Measurements from ENCODE around the gene COL2A1. TPM values are rescaled to one million over a fixed set of nuclear protein-coding genes. Genes with fewer than 3 reads are reported as not detected.

Gene COL2A1
- total RNA-seq, 1 experiment from 2014 or later = 0.50 TPM

DNA sequence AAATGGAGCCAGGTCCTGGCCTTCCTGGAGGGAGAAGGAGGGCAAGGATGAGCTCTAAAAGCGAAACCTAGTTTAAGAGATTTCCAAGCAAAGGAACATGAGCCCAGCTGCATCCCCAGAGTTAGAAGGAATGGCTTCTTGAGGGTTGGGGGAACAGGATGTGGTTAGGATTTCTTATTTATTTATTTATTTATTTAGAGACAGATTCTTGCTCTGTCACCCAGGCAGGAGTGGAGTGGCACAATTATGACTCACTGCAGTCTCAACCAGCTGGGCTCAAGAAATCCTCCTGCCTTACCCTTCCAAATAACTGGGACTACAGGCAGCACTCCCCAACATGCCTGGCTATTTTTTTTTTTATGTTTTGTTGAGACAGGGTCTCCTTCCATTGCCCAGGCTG, 66.2 kb downstream of the COL2A1 start:
- TF ChIP-seq, protein P1, sequence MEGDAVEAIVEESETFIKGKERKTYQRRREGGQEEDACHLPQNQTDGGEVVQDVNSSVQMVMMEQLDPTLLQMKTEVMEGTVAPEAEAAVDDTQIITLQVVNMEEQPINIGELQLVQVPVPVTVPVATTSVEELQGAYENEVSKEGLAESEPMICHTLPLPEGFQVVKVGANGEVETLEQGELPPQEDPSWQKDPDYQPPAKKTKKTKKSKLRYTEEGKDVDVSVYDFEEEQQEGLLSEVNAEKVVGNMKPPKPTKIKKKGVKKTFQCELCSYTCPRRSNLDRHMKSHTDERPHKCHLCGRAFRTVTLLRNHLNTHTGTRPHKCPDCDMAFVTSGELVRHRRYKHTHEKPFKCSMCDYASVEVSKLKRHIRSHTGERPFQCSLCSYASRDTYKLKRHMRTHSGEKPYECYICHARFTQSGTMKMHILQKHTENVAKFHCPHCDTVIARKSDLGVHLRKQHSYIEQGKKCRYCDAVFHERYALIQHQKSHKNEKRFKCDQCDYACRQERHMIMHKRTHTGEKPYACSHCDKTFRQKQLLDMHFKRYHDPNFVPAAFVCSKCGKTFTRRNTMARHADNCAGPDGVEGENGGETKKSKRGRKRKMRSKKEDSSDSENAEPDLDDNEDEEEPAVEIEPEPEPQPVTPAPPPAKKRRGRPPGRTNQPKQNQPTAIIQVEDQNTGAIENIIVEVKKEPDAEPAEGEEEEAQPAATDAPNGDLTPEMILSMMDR (IDR thresholded peaks at IDR 0.05; ENCODE audit: unreplicated experiment) = no peak
- no peaks in the 10 kb centered on the region for H3K36me3 Mint-ChIP-seq (ENCODE audit: insufficient read depth, unreplicated experiment)
- H3K4me3 Mint-ChIP-seq (ENCODE audit: low read depth, unreplicated experiment) = no peak overlapping the region
- H3K27me3 Mint-ChIP-seq (ENCODE audit: unreplicated experiment) = peaks cover 9% of the 10 kb centered on the region
- H3K9me3 Mint-ChIP-seq (ENCODE audit: low read depth, unreplicated experiment) = no peaks in the 10 kb centered on the region
- BruUV-seq (replicated peaks) = no TSS peak
- CTCF ChIA-PET = interaction anchor here (1.2 kb wide), 1 partner anchor 38 kb away, joined by 3 read pairs; no protein-coding TSS in a partner anchor
- intact Hi-C loops (cut with micrococcal nuclease; ENCODE audit: unreplicated experiment) = no loop called here
- DNase-seq = no peak
- no peak overlapping the region for H3K27ac Mint-ChIP-seq (ENCODE audit: unreplicated experiment)
- no peaks in the 10 kb centered on the region for H3K4me1 Mint-ChIP-seq (ENCODE audit: low read depth, unreplicated experiment)

DNA sequence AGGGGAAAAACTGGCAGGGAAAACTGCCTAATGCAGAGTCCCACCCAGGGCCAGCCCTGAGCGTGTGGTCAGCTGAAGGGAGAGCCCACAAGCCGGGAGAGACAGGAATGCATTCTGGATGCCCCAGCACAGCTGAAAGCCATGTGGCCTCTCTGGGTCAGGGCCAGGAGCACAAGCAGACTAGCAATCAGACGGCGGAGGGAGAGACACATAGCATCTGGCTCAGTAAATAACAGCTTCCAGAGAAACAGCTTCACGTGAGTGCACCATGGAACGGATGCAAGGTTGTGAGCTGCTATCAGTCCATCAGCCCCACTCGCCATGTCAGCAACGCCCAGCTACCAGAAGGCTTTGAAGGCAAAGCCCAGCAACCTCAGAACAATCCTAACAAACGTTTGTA, 69.1 kb downstream of the COL2A1 start:
- BruUV-seq (replicated peaks) = no TSS peak
- Mint-ChIP-seq H3K36me3 (ENCODE audit: insufficient read depth, unreplicated experiment) (no peaks in the 10 kb centered on the region), H3K27ac (ENCODE audit: unreplicated experiment) (no peak overlapping the region), H3K4me3 (ENCODE audit: low read depth, unreplicated experiment) (no peak overlapping the region), H3K4me1 (ENCODE audit: low read depth, unreplicated experiment) (no peaks in the 10 kb centered on the region), H3K27me3 (ENCODE audit: unreplicated experiment) (peaks cover 35% of the 10 kb centered on the region), H3K9me3 (ENCODE audit: low read depth, unreplicated experiment) (no peaks in the 10 kb centered on the region)
- intact Hi-C loops (cut with micrococcal nuclease; ENCODE audit: unreplicated experiment) = no loop called here
- TF ChIP-seq, protein P1 (IDR thresholded peaks at IDR 0.05; ENCODE audit: unreplicated experiment) = no peak
- CTCF ChIA-PET = interaction anchor here (0.6 kb wide), 1 partner anchor 1161 kb away, joined by 3 read pairs; no protein-coding TSS in a partner anchor
- DNase-seq = no peak

DNA sequence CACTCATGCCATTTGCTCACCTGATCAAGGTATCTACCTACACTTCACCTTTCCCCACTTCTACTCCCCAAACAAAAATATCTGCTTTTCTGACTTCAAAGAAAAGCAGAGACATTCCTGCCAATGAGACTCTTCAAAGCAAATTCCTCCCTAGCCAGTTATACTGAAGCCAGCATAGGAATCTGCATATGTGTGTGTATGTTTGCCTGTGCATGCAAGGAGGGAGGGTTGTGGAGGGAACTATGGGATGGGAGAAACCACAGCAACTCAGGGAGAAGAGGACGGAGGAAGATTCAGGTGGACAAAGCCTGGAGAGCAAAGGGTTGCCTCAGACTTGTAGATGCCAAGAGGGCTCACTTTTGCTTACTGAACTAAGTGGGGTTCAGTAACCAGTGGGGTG, 73.1 kb downstream of the COL2A1 start:
- Mint-ChIP-seq H3K27ac (ENCODE audit: unreplicated experiment) (no peak overlapping the region), H3K36me3 (ENCODE audit: insufficient read depth, unreplicated experiment) (no peaks in the 10 kb centered on the region), H3K27me3 (ENCODE audit: unreplicated experiment) (peaks cover 37% of the 10 kb centered on the region), H3K4me3 (ENCODE audit: low read depth, unreplicated experiment) (no peak overlapping the region), H3K4me1 (ENCODE audit: low read depth, unreplicated experiment) (no peaks in the 10 kb centered on the region), H3K9me3 (ENCODE audit: low read depth, unreplicated experiment) (no peaks in the 10 kb centered on the region)
- TF ChIP-seq, protein P1 (IDR thresholded peaks at IDR 0.05; ENCODE audit: unreplicated experiment) = no peak
- BruUV-seq (replicated peaks) = no TSS peak
- CTCF ChIA-PET = no interaction called here
- DNase-seq = no peak
- intact Hi-C loops (cut with micrococcal nuclease; ENCODE audit: unreplicated experiment) = no loop called here

DNA sequence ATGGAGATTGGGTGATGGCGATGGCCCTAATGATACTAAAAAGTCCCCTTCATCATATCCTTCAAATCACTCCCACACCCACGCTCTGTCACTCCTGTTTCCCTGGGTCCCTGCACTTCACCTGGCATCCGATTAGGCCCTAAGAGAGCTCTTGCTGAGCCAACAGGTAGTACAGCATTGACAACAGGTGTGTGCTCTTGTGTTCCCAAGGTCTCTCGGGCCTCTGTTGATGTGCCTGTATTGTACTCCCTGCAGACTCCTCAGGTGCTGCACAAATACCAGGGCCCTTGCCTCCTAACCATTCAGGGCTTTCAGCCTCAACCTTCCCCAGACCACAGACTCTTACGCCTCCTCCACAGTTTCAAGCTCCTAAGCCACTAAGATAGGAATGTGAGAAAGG, 73.6 kb downstream of the COL2A1 start:
- TF ChIP-seq, protein P1 (IDR thresholded peaks at IDR 0.05; ENCODE audit: unreplicated experiment) = no peak
- intact Hi-C loops (cut with micrococcal nuclease; ENCODE audit: unreplicated experiment) = no loop called here
- no peak for DNase-seq
- no TSS peak for BruUV-seq (replicated peaks)
- no peaks in the 10 kb centered on the region for H3K4me1 Mint-ChIP-seq (ENCODE audit: low read depth, unreplicated experiment)
- H3K36me3 Mint-ChIP-seq (ENCODE audit: insufficient read depth, unreplicated experiment) = no peaks in the 10 kb centered on the region
- H3K9me3 Mint-ChIP-seq (ENCODE audit: low read depth, unreplicated experiment) = no peaks in the 10 kb centered on the region
- no peak overlapping the region for H3K27ac Mint-ChIP-seq (ENCODE audit: unreplicated experiment)
- peaks cover 37% of the 10 kb centered on the region for H3K27me3 Mint-ChIP-seq (ENCODE audit: unreplicated experiment)
- no peak overlapping the region for H3K4me3 Mint-ChIP-seq (ENCODE audit: low read depth, unreplicated experiment)
- CTCF ChIA-PET = no interaction called here

All from Calu3 (cell line).